Endothelial cell of umbilical vein (primary cell): ENCODE data around the gene SPART. TPM values are rescaled to one million over a fixed set of nuclear protein-coding genes. Genes with fewer than 3 reads are reported as not detected.

Source experiments
- BruUV-seq: library from RNA; stranded (reverse); fragments of 400-500 nt; replicated peaks from 2 replicates; lab custom pipeline; 2021; lab: Mats Ljungman, UMichigan
- CTCF ChIA-PET: fragments of 300-600, 350-600 bp; sonication (Branson Sonifier 250); formaldehyde crosslinking; loops from one replicate; lab custom pipeline; 2021; ENCODE audit warnings: antibody characterized with exemption, inconsistent platforms; lab: Charles Lee
- POLR2A ChIA-PET: fragments of 300-600, 350-600 bp; sonication (Branson Sonifier 250); formaldehyde crosslinking; loops from one replicate; lab custom pipeline; 2021; ENCODE audit warnings: antibody characterized with exemption, inconsistent platforms; lab: Charles Lee
- DNase-seq: peaks from one replicate; pipeline ENCODE4 v3.0.0-alpha.2; 2011; ENCODE audit warnings: low read depth, low spot score
- FAIRE-seq: peaks from 2 replicates; lab custom pipeline; 2011; peaks lifted over from hg19 to GRCh38; lab: Jason Lieb, UNC
- H2AFZ ChIP-seq: 2 replicates; pipeline ENCODE4 v1.6.0; 2012; ENCODE audit warnings: low read depth, low read length, control low read depth, inconsistent platforms
- H3K27ac ChIP-seq: 2 replicates; pipeline ENCODE4 v1.5.1; 2011; ENCODE audit warnings: low read depth, mild to moderate bottlenecking, control low read depth, low read length, moderate library complexity; ENCODE audit not compliant: insufficient read depth
- H3K27me3 ChIP-seq, 2 experiments: 2 replicates each; pipeline versions ENCODE4 v1.6.0 to v1.6.1; 2011; ENCODE audit warnings: low read length in 2 of 2, mixed read lengths in 1 of 2; ENCODE audit not compliant: control insufficient read depth in 2 of 2, insufficient read depth in 2 of 2
- H3K36me3 ChIP-seq, 2 experiments: 2 replicates in 1 of 2; 3 replicates in 1 of 2; pipeline ENCODE4 v1.5.1; 2011; ENCODE audit warnings: low read length in 2 of 2, mild to moderate bottlenecking in 1 of 2, moderate library complexity in 1 of 2; ENCODE audit not compliant: control insufficient read depth in 2 of 2, insufficient read depth in 2 of 2; ENCODE audit errors: extremely low read depth in 1 of 2
- H3K4me1 ChIP-seq: 3 replicates; pipeline ENCODE4 v1.5.1; 2011; ENCODE audit warnings: mild to moderate bottlenecking, low read length; ENCODE audit not compliant: control insufficient read depth, insufficient read depth; ENCODE audit errors: extremely low read depth
- H3K4me2 ChIP-seq: 2 replicates; pipeline ENCODE4 v1.6.1; 2011; ENCODE audit warnings: low read length, control low read depth, mixed read lengths; ENCODE audit not compliant: insufficient read depth
- H3K4me3 ChIP-seq, 3 experiments: fragments of 200-600 bp in 1 of 3; sonication (generic), shearing (Covaris generic) in 1 of 3; replicated peaks in 1 of 3; 2 replicates each; pipeline ENCODE4 v1.5.1; 2011 to 2016; ENCODE audit warnings: control low read depth in 3 of 3, low read length in 3 of 3, mild to moderate bottlenecking in 2 of 3, inconsistent platforms in 1 of 3, low read depth in 1 of 3, moderate library complexity in 1 of 3; ENCODE audit not compliant: insufficient read depth in 1 of 3
- H3K79me2 ChIP-seq: 2 replicates; pipeline ENCODE4 v1.6.0; 2012; ENCODE audit warnings: low read length, inconsistent platforms; ENCODE audit not compliant: control insufficient read depth, insufficient read depth
- H3K9ac ChIP-seq: replicated peaks from 2 replicates; pipeline ENCODE3; 2011; ENCODE audit warnings: low read length, control low read depth; ENCODE audit not compliant: insufficient read depth; ENCODE audit errors: extremely low read depth
- H3K9me1 ChIP-seq: replicated peaks from 3 replicates; pipeline ENCODE4 v1.6.0; 2011; ENCODE audit warnings: mild to moderate bottlenecking, low read length; ENCODE audit not compliant: control insufficient read depth, insufficient read depth; ENCODE audit errors: extremely low read depth
- H3K9me3 ChIP-seq: replicated peaks from 2 replicates; pipeline ENCODE4 v1.5.1; 2012; ENCODE audit warnings: low read length, inconsistent platforms; ENCODE audit not compliant: control insufficient read depth, insufficient read depth
- H4K20me1 ChIP-seq: replicated peaks from 2 replicates; pipeline ENCODE3; 2011; ENCODE audit warnings: mild to moderate bottlenecking, low read length; ENCODE audit not compliant: control insufficient read depth, insufficient read depth; ENCODE audit errors: extremely low read depth
- EZH2 ChIP-seq: IDR thresholded peaks from 2 replicates; pipeline ENCODE4 v1.6.1; 2012; ENCODE audit warnings: borderline replicate concordance, low read depth, mild to moderate bottlenecking, moderate library complexity, low read length, inconsistent platforms; ENCODE audit not compliant: severe bottlenecking
- FOS ChIP-seq: IDR thresholded peaks from 2 replicates; pipeline ENCODE4 v1.6.1; 2011; ENCODE audit warnings: mild to moderate bottlenecking, low read length, moderate library complexity, borderline replicate concordance; ENCODE audit not compliant: insufficient read depth
- JUN ChIP-seq: IDR thresholded peaks from 2 replicates; pipeline ENCODE4 v1.6.1; 2011; ENCODE audit warnings: borderline replicate concordance, low read depth; ENCODE audit not compliant: insufficient read length, insufficient read depth
- POLR2A ChIP-seq: IDR thresholded peaks from 2 replicates; pipeline ENCODE4 v1.6.1; 2012; ENCODE audit warnings: low read depth, mild to moderate bottlenecking, control low read depth, low read length
- POLR2AphosphoS5 ChIP-seq: IDR thresholded peaks from 2 replicates; pipeline ENCODE4 v1.6.1; 2012; ENCODE audit warnings: low read depth, mild to moderate bottlenecking, control low read depth, low read length, moderate library complexity; ENCODE audit not compliant: insufficient read depth
- dilution Hi-C: fragments of 300-500 bp; cut with MboI; formaldehyde crosslinking; loops from one replicate; pipeline ENCODE4 v1.15.0; 2019; ENCODE audit warnings: low sequenced_read_pairs; ENCODE audit not compliant: extremely low pct_ligation_motif_present
- intact Hi-C: fragments of 100-400 bp; cut with micrococcal nuclease; formaldehyde crosslinking; loops from one replicate; pipeline ENCODE4 v1.10.0; 2022
- polyA plus RNA-seq, 4 experiments: library from polyadenylated mRNA; depleted of rRNA in 3 of 4; stranded (reverse) in 3 of 4; unstranded in 1 of 4; fragments of >200 nt; gene quantifications; 2 replicates each; pipeline versions ENCODE4 v1.2.1 to v1.2.3, GENCODE V29; 2011 to 2012; ENCODE audit warnings: missing spikeins in 1 of 4
- total RNA-seq: library from RNA; stranded (reverse); gene quantifications from 2 replicates; pipeline ENCODE4 v1.2.3, GENCODE V29; 2021
- TF ChIP-seq, protein P1 (sequence below): IDR thresholded peaks from 2 replicates; pipeline ENCODE4 v1.6.1; 2011; ENCODE audit not compliant: insufficient read depth, insufficient read length
- TF ChIP-seq, protein P2 (sequence below), 2 donors: IDR thresholded peaks; 1 replicate in 1 of 2; 2 replicates in 1 of 2; pipeline ENCODE4 v1.5.1; 2011; ENCODE audit warnings: low read length in 2 of 2, mild to moderate bottlenecking in 2 of 2, moderate library complexity in 2 of 2, control low read depth in 1 of 2, inconsistent platforms in 1 of 2, low read depth in 1 of 2; ENCODE audit not compliant: insufficient read depth in 1 of 2; ENCODE audit errors: extremely low read depth in 1 of 2

The SPART gene
- total and polyA plus RNA-seq, 2 donors (not counting 3 experiments of a cell fraction or from before 2014, with no cell fraction given) = 40.8 to 73.6 TPM

DNA sequence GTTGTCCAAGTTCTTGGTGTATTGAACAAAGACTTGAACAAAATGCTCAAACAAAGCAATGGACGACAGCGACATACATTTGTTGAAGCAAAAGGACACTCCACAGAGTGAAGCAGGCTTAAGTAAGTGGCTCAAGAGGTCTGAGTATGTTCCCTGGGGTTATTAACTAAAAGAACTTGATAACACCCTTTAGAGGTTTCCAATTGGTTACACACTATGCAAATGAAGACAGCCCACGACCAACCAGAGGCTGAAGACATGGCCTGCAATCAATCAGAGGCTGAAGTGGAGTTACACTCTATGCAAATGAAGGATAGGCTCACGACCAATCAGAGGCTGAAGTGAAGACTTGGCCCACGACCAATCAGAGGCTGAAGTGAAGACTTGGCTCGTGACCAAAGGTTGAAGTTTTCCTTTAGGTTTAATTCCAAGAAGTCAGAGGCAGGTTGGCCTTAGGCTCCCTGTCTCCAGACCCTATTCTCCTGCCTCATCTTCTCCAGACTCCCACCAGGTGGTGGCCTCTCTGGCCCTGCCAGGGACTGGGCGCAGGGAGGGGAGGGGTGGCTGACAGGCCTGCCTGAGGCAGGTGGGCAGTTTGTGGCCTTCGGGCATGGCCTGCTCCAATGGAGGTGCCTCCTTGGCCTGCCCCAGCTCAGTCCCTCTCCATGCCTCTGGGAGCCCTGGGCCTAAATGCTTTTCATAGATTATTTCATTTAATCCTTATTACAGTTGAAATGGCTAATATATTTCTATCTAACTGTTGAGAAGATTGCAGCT is 86.6 kb downstream of the SPART start:
- Histone ChIP-seq H3K27ac (no peak overlapping the region), H3K4me3 (no peak overlapping the region), H3K36me3 (no peaks in the 10 kb centered on the region), H3K9me3 (no peaks in the 10 kb centered on the region), H3K4me2 (no peak overlapping the region), H3K9me1 (no peaks in the 10 kb centered on the region), H3K4me1 (no peaks in the 10 kb centered on the region), H3K27me3 (no peaks in the 10 kb centered on the region), H3K9ac (no peak overlapping the region), H3K79me2 (no peaks in the 10 kb centered on the region), H2AFZ (no peak overlapping the region), H4K20me1 (no peaks in the 10 kb centered on the region)
- BruUV-seq = no TSS peak
- POLR2A ChIA-PET = no interaction called here
- CTCF ChIA-PET = no interaction called here
- intact Hi-C loops = no loop called here
- no peak for FAIRE-seq
- dilution Hi-C loops = no loop called here
- no peak for TF ChIP-seq EZH2
- TF ChIP-seq, protein P1, sequence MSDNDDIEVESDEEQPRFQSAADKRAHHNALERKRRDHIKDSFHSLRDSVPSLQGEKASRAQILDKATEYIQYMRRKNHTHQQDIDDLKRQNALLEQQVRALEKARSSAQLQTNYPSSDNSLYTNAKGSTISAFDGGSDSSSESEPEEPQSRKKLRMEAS = no peak
- TF ChIP-seq FOS = no peak
- TF ChIP-seq POLR2A = no peak
- TF ChIP-seq POLR2AphosphoS5 = no peak
- TF ChIP-seq JUN = no peak
- TF ChIP-seq, protein P2, sequence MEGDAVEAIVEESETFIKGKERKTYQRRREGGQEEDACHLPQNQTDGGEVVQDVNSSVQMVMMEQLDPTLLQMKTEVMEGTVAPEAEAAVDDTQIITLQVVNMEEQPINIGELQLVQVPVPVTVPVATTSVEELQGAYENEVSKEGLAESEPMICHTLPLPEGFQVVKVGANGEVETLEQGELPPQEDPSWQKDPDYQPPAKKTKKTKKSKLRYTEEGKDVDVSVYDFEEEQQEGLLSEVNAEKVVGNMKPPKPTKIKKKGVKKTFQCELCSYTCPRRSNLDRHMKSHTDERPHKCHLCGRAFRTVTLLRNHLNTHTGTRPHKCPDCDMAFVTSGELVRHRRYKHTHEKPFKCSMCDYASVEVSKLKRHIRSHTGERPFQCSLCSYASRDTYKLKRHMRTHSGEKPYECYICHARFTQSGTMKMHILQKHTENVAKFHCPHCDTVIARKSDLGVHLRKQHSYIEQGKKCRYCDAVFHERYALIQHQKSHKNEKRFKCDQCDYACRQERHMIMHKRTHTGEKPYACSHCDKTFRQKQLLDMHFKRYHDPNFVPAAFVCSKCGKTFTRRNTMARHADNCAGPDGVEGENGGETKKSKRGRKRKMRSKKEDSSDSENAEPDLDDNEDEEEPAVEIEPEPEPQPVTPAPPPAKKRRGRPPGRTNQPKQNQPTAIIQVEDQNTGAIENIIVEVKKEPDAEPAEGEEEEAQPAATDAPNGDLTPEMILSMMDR (IDR thresholded peaks at IDR 0.05; ENCODE audit: extremely low read depth in 1 of 2, insufficient read depth in 1 of 2, low read depth in 1 of 2, low read length in 2 of 2) = no peak
- DNase-seq = no peak
